Osteocyte (in vitro differentiated cells): ENCODE results near the gene ZNHIT2. TPM values are rescaled to one million over a fixed set of nuclear protein-coding genes. Genes with fewer than 3 reads are reported as not detected.
A peak's percentile ranks its signal among the peaks of the same experiment; 100 is the strongest.
"Not testable (repeated sequence)": the region's sequence is repeated elsewhere in the genome, so short reads cannot be mapped to it uniquely, and the experiment has no call there.

Experiments
- DNase-seq: peaks from one replicate; pipeline ENCODE4 v3.0.0; 2021; ENCODE audit warnings: mixed read lengths; ENCODE audit not compliant: unreplicated experiment; ENCODE audit errors: extremely low spot score
- H3K27ac Mint-ChIP-seq: one replicate; pipeline ENCODE4 v1.8.0; 2021; ENCODE audit warnings: mild to moderate bottlenecking, mixed read lengths; ENCODE audit not compliant: unreplicated experiment
- H3K27me3 Mint-ChIP-seq: one replicate; pipeline ENCODE4 v1.8.0; 2021; ENCODE audit warnings: mixed read lengths; ENCODE audit not compliant: unreplicated experiment
- H3K36me3 Mint-ChIP-seq: one replicate; pipeline ENCODE4 v1.8.0; 2021; ENCODE audit warnings: mixed read lengths; ENCODE audit not compliant: unreplicated experiment
- H3K4me1 Mint-ChIP-seq: one replicate; pipeline ENCODE4 v1.8.0; 2021; ENCODE audit warnings: mixed read lengths; ENCODE audit not compliant: unreplicated experiment
- H3K4me3 Mint-ChIP-seq: one replicate; pipeline ENCODE4 v1.8.0; 2021; ENCODE audit warnings: mild to moderate bottlenecking, moderate library complexity, mixed read lengths; ENCODE audit not compliant: unreplicated experiment
- H3K9me3 Mint-ChIP-seq: one replicate; pipeline ENCODE4 v1.8.0; 2021; ENCODE audit warnings: mixed read lengths; ENCODE audit not compliant: unreplicated experiment
- total RNA-seq: library from RNA; stranded (reverse); gene quantifications from 2 replicates; pipeline ENCODE4 v1.2.1, GENCODE V29; 2021
- TF ChIP-seq, protein P1 (sequence below): fragments of 200-600 bp; sonication (generic); IDR thresholded peaks from 2 replicates; pipeline ENCODE4 v1.5.0; 2021; ENCODE audit warnings: antibody characterized with exemption, mild to moderate bottlenecking, moderate library complexity

The ZNHIT2 gene
- total RNA-seq, 1 donor from 2014 or later: 9.0 TPM

DNA sequence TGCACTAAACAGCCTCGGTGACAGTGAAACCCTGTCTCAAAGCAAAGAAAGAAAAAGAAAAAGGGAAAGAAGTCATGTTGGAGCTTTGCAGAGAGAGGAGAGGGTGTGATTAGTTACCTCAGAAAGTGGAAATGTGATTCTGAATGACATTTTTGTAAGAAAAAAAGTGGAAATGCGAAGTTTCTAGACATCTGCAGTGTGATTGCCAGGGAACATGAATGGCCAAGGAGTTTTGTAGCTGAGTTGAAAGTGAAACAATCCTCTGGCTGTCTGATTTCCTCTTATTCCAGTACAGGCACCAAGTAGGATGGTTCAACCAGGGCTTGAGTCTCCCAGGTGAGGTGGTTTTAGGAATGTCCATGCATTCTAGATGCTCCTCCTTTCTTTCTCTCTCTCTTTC lies 34.6 kb upstream of the ZNHIT2 start:
- TF ChIP-seq, protein P1, sequence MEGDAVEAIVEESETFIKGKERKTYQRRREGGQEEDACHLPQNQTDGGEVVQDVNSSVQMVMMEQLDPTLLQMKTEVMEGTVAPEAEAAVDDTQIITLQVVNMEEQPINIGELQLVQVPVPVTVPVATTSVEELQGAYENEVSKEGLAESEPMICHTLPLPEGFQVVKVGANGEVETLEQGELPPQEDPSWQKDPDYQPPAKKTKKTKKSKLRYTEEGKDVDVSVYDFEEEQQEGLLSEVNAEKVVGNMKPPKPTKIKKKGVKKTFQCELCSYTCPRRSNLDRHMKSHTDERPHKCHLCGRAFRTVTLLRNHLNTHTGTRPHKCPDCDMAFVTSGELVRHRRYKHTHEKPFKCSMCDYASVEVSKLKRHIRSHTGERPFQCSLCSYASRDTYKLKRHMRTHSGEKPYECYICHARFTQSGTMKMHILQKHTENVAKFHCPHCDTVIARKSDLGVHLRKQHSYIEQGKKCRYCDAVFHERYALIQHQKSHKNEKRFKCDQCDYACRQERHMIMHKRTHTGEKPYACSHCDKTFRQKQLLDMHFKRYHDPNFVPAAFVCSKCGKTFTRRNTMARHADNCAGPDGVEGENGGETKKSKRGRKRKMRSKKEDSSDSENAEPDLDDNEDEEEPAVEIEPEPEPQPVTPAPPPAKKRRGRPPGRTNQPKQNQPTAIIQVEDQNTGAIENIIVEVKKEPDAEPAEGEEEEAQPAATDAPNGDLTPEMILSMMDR: no peak
- H3K4me1 Mint-ChIP-seq: peaks cover 16% of the 10 kb centered on the region
- no peak for DNase-seq
- H3K36me3 Mint-ChIP-seq: no peaks in the 10 kb centered on the region
- no peak overlapping the region for H3K27ac Mint-ChIP-seq
- no peaks in the 10 kb centered on the region for H3K9me3 Mint-ChIP-seq
- H3K4me3 Mint-ChIP-seq: no peak overlapping the region
- no peaks in the 10 kb centered on the region for H3K27me3 Mint-ChIP-seq

DNA sequence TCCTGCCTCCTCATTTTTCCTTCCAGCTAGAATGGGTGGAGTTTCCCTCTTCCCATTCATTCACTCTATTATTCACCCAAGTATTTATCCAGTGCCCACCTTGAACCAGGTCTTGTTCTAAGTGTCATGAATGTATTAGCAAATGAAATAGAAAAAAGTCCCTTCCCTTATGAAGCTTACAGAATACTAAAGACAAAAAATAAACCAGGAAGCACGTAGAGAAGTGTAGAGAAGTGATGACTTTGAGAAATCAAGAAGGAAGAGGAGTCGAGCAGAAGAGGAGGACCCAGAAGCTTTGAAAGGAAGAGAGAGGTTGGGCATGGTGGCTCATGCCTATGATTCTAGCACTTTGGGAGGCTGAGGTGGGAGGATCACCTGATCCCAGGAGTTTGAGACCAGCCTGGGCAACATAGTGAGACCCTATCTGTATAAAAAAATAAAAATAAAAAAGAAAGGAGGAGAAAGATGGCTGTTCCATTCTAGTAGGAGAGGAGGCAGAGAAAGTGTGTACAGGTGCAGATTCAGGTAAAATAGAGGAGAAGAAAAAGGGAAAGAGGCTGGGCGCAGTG lies 33.9 kb upstream of the ZNHIT2 start:
- Mint-ChIP-seq H3K9me3 (no peaks in the 10 kb centered on the region), H3K27ac (peak overlapping the region; percentile 94)

DNA sequence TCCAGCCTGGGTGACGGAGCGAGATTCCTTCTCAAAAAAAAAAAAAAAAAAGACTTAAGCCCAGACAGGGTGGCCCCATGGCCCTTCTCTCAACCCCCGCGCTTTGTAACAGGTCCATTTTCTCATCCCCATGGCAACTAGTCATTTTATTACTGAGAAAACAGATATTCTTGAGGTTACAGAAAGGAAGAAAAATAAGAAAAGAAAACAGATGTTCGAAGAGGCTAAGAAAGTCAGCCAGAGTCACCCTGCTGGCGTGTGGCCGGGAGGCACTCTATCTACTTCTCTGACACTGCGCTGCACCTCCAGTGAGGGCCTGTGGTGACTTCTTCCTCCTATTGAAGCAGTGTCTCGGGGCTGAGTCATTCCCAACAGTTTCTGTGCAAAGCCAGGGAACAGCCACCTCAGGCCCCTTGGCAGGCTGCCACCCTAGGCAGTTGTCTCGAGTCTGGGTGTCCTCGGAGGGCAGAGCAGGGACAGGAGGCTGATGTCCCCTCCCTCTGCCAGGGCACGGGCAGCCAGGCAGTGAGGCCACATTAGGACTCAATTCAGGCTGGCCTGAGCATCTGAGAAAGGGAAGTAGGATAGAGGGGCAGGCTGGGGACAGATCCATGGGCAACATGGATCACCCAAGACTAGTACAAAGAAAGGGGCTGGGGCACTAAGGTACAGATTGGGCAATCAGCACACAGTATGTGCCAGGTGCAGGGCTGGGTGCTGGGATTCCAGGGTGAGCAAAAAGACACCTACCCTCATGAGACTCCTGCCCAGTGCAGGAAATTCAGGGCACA lies 33.2 kb upstream of the ZNHIT2 start:
- Mint-ChIP-seq H3K4me1 (peaks cover 16% of the 10 kb centered on the region), H3K4me3 (peak overlapping the region; percentile 19), H3K27ac (peak overlapping the region; percentile 94), H3K9me3 (no peaks in the 10 kb centered on the region), H3K27me3 (peaks cover 6% of the 10 kb centered on the region), H3K36me3 (no peaks in the 10 kb centered on the region)
- DNase-seq: peak; percentile 91
- TF ChIP-seq, protein P1: no peak

More for the DNA sequence above, 33.9 kb upstream of the ZNHIT2 start:
- Mint-ChIP-seq H3K36me3 (no peaks in the 10 kb centered on the region), H3K4me1 (peaks cover 16% of the 10 kb centered on the region), H3K27me3 (no peaks in the 10 kb centered on the region), H3K4me3 (no peak overlapping the region)
- DNase-seq: no peak
- TF ChIP-seq, protein P1: no peak

DNA sequence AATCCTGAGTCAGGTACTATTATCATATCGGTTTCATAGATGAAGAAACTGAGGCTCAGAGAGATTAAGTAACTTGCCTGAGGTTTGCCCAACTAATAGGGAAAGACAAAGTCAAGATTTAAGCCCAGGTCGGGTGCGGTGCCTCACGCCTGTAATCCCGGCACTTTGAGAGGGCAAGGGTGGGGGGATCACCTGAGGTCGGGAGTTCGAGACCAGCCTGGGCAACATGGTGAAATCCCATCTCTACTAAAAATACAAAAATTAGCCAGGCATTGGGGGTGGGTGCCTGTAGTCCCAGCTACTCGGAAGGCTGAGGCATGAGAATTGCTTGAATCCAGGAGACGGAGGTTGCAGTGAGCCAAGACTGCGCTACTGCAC lies 32.6 kb upstream of the ZNHIT2 start:
- peak overlapping the region; percentile 19 for H3K4me3 Mint-ChIP-seq
- H3K27me3 Mint-ChIP-seq: peaks cover 11% of the 10 kb centered on the region
- H3K9me3 Mint-ChIP-seq, DNase-seq, H3K36me3 Mint-ChIP-seq: not testable (repeated sequence)
- peaks cover 16% of the 10 kb centered on the region for H3K4me1 Mint-ChIP-seq
- H3K27ac Mint-ChIP-seq: peak overlapping the region; percentile 94

DNA sequence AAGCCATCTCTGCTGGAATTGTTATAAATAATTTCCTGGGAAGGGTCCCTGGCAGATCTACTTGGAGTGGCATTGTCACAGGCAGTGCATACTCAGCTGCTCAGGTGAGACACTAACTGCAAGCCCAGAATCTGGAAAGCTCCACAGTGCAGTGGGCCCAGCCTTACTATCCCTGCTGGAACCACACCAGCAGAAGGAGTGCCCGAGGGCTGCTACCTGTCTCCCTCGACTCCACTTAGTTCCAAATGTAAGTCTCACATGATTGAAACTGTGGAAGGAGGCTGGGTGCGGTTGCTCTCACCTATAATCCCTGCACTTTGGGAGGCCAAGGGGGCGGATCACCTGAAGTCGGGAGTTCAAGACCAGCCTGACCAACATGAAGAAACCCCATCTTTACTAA lies 31.2 kb upstream of the ZNHIT2 start:
- Mint-ChIP-seq H3K9me3 (no peaks in the 10 kb centered on the region), H3K4me1 (peaks cover 16% of the 10 kb centered on the region), H3K27me3 (peaks cover 21% of the 10 kb centered on the region), H3K36me3 (no peaks in the 10 kb centered on the region), H3K4me3 (no peak overlapping the region), H3K27ac (no peak overlapping the region)
- no peak for DNase-seq
- TF ChIP-seq, protein P1: no peak
